Measurements from ENCODE around the gene KRTAP19-8. TPM values are rescaled to one million over a fixed set of nuclear protein-coding genes. Genes with fewer than 3 reads are reported as not detected.

The KRTAP19-8 gene
- total RNA-seq, 1 experiment from 2014 or later: not detected

DNA sequence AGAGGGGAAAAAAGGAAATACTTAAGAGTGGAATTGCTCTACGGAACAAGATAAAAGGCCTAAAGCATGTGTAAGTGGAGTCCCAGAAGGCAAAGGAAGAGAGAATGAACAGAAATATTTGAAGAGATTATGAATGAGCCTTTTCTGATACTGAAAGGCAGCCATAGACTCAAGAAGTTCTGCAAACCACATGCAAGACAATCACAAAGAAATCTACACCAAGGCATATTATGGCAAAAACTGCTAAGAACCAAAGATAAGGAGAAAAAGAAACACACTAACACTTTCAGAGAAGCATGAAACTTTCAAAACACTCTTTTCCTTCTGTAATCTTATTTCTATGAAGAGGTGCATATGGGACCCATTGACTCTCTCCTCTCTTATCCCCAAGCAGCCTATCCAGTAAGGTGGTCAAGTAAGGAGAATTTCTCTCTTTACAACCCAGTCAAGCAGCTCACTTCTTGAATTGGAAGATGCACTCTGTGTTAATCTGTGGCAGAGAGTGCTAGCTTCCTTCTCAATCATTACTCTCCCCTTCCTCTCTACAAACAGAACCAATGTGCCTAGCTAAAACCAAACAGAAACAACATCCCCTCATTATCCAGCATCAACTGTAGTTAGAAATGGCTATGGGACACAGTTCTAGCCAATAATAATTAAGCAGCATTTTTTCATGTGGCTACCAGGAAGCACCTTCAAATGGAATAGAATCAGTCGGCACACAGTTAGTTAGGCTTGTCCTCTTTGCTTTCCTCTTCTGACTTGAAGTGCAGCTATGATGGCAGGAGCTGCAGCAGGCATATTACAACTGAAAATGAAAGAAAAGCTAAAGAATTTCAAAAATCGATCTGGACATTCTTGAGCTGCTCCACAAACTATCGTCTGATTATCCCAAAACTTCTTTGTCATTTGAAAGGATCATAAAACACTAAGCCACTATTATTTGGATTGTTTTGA is 25.9 kb downstream of the KRTAP19-8 start:
- no peak for DNase-seq (ENCODE audit: low read depth)

DNA sequence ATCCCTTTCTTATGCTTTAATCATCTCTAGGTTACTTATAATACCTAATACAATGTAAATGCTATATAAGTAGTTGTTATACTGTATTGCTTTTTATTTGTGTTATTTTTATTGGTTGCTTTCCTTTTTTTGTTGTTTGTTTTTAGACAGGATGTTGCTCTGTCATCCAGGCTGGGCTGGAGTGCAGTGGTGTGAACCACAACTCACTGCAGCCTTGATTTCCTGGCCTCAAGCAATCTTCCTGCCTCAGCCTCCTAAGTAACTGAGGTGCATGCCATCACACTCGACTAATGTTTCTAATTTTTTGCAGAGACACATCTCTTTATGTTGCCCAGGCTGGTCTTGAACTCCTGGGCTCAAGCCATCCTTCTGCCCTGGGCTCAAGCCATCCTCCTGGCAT is 26.9 kb downstream of the KRTAP19-8 start:
- peak; percentile 12 for DNase-seq (ENCODE audit: low read depth)

DNA sequence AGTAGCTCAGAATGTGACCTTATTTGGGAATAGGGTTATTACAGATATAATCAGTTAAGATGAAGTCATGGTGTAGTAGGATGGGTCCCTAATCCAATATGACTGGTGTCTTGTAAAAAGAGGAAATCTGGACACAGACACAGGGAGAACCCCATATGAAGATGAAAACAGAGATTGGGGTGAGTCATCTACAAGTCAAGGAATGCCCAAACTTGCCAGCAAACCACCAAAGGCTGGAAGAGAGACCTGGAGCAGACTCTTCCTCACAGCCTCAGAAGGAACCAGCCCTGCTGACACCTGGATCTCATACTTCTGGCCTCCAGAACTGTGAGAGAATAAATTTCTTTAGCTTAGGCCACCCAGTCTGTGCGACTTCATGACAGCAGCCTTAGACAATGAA is 29.9 kb downstream of the KRTAP19-8 start:
- peak; percentile 37 for DNase-seq (ENCODE audit: low read depth)

GRCh38 chr21:31005019-31005418 is 33.3 kb downstream of the KRTAP19-8 start:
- DNase-seq (ENCODE audit: low read depth): no peak

GRCh38 chr21:31003471-31003870 is 34.8 kb downstream of the KRTAP19-8 start:
- no peak for DNase-seq (ENCODE audit: low read depth)

- DNase-seq (ENCODE audit: low read depth): no peak
Observed at GRCh38 chr21:30997541-30997940, 40.7 kb downstream of the KRTAP19-8 start.

GRCh38 chr21:30996728-30997127 is 41.5 kb downstream of the KRTAP19-8 start:
- DNase-seq (ENCODE audit: low read depth): no peak

- DNase-seq (ENCODE audit: low read depth): no peak
Observed at GRCh38 chr21:30994932-30995331, 43.3 kb downstream of the KRTAP19-8 start.

GRCh38 chr21:30990514-30991262 is 47.6 kb downstream of the KRTAP19-8 start:
- no peak for DNase-seq (ENCODE audit: low read depth)

- no peak for DNase-seq (ENCODE audit: low read depth)
Observed at GRCh38 chr21:30988706-30989105, 49.6 kb downstream of the KRTAP19-8 start.

Other genes starting within 250 kb of the KRTAP19-8 start
- not detected in 2 replicates for gene KRTAP8-1, start 225.2 kb downstream of the KRTAP19-8 start, total RNA-seq (2014; rRNA removed; shearing (Covaris generic))
- not detected in 2 replicates for gene KRTAP7-1, start 208.7 kb downstream of the KRTAP19-8 start, total RNA-seq (2014; rRNA removed; shearing (Covaris generic))
- gene KRTAP11-1, start 156.9 kb downstream of the KRTAP19-8 start, total RNA-seq (2014; rRNA removed; shearing (Covaris generic)): not detected in 2 replicates

Measured in Daoy (cell line).